AG09319 (cell line): Measurements from ENCODE around the gene SPACA4.

Experiments
- DNase-seq: peaks from one replicate; pipeline ENCODE4 v3.0.0-alpha.2; 2010; ENCODE audit warnings: low read depth; ENCODE audit errors: extremely low read depth
- TF ChIP-seq, protein P1 (sequence below): IDR thresholded peaks from 2 replicates; pipeline ENCODE4 v1.5.1; 2011; ENCODE audit warnings: low read depth, mild to moderate bottlenecking, inconsistent platforms, low read length, moderate library complexity

The SPACA4 gene, protein sequence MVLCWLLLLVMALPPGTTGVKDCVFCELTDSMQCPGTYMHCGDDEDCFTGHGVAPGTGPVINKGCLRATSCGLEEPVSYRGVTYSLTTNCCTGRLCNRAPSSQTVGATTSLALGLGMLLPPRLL

GRCh38 chr19:48606463-48607358 is at the start of gene SPACA4:
TSS of gene SPACA4 (plus strand) at chr19:48606742. CDS start at chr19:48606979, 237 bp downstream.
- TF ChIP-seq, protein P1, sequence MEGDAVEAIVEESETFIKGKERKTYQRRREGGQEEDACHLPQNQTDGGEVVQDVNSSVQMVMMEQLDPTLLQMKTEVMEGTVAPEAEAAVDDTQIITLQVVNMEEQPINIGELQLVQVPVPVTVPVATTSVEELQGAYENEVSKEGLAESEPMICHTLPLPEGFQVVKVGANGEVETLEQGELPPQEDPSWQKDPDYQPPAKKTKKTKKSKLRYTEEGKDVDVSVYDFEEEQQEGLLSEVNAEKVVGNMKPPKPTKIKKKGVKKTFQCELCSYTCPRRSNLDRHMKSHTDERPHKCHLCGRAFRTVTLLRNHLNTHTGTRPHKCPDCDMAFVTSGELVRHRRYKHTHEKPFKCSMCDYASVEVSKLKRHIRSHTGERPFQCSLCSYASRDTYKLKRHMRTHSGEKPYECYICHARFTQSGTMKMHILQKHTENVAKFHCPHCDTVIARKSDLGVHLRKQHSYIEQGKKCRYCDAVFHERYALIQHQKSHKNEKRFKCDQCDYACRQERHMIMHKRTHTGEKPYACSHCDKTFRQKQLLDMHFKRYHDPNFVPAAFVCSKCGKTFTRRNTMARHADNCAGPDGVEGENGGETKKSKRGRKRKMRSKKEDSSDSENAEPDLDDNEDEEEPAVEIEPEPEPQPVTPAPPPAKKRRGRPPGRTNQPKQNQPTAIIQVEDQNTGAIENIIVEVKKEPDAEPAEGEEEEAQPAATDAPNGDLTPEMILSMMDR = no peak
- DNase-seq = no peak

- TF ChIP-seq, protein P1 = no peak
- DNase-seq = no peak
These were observed 49.7 kb upstream of the SPACA4 start for GRCh38 chr19:48556825-48557224.

- no peak for DNase-seq
- TF ChIP-seq, protein P1 = no peak
These were observed 48.4 kb upstream of the SPACA4 start for GRCh38 chr19:48558018-48558684.

DNA sequence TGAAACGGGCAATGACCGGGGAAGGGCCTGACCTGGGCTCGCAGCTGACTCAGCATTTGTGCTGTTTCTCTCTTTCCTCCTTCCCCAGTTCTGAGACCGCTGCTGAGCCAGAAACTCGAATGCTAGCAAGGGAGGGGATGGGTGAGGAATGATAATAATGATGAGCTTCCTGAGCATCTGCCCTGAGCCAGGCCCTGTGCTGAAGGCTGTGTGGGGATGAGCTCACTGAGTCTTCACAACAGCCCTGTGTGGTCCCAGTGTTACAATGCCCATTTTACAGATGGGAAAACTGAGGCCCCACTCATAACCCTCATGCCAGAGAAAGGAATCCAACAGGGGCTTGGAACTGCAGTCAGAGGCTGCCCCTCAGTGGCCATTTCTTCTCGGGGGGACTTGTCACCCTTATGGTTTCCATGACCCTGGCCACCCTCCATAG is 46.4 kb upstream of the SPACA4 start:
- TF ChIP-seq, protein P1 = no peak
- no peak for DNase-seq

GRCh38 chr19:48561412-48561811 is 45.1 kb upstream of the SPACA4 start:
- no peak for DNase-seq
- TF ChIP-seq, protein P1 = no peak

GRCh38 chr19:48565090-48565489 is 41.5 kb upstream of the SPACA4 start:
- TF ChIP-seq, protein P1 = no peak
- DNase-seq = no peak
